HepG2 (cell line): ENCODE data around the gene NAT14. TPM values are rescaled to one million over a fixed set of nuclear protein-coding genes. Genes with fewer than 3 reads are reported as not detected.

Experiments
- CREB1 ChIP-seq, 2 experiments: fragments of 450-650 bp in 1 of 2; IDR thresholded peaks; 2 replicates each; pipeline ENCODE4 v1.6.1; 2016 to 2017; ENCODE audit warnings: control low read depth in 1 of 2, mild to moderate bottlenecking in 1 of 2, missing compliant biosample characterization in 1 of 2, missing genetic modification characterization in 1 of 2
- GTF2F1 ChIP-seq: fragments of 150-350 bp; IDR thresholded peaks from 2 replicates; pipeline ENCODE4 v1.6.1; 2014; ENCODE audit warnings: low read length
- HDAC6 ChIP-seq: fragments of 200-600 bp; sonication (generic); IDR thresholded peaks from 2 replicates; pipeline ENCODE4 v1.7.0; 2017; ENCODE audit warnings: mild to moderate bottlenecking, antibody characterized with exemption, low read length, low read depth
- HHEX ChIP-seq: IDR thresholded peaks from 2 replicates; pipeline ENCODE4 v1.6.1; 2016; ENCODE audit warnings: control low read depth
- HMGA1 ChIP-seq: sonication (generic); formaldehyde crosslinking; conservative IDR thresholded peaks from 2 replicates; pipeline ENCODE4 v1.4.0; 2020; ENCODE audit warnings: missing genetic modification reagents
- KDM1A ChIP-seq: IDR thresholded peaks from 2 replicates; pipeline ENCODE4 v1.6.1; 2016; ENCODE audit warnings: missing compliant biosample characterization
- KDM2A ChIP-seq: sonication (generic); formaldehyde crosslinking; IDR thresholded peaks from 2 replicates; pipeline ENCODE4 v1.4.0; 2020; ENCODE audit warnings: low read depth, missing genetic modification reagents, borderline replicate concordance
- MTF2 ChIP-seq: sonication (generic); formaldehyde crosslinking; IDR thresholded peaks from 2 replicates; pipeline ENCODE4 v1.5.0; 2020; ENCODE audit warnings: missing genetic modification reagents, borderline replicate concordance
- NFKB2 ChIP-seq: sonication (generic); formaldehyde crosslinking; IDR thresholded peaks from 2 replicates; pipeline ENCODE4 v1.4.0; 2020; ENCODE audit warnings: missing genetic modification reagents, borderline replicate concordance
- POLR2A ChIP-seq, 2 experiments: IDR thresholded peaks; 2 replicates each; pipeline ENCODE4 v1.6.1; 2011; ENCODE audit warnings: low read depth in 2 of 2, low read length in 2 of 2, mild to moderate bottlenecking in 1 of 2, moderate library complexity in 1 of 2; ENCODE audit not compliant: insufficient read depth in 1 of 2
- SIN3A ChIP-seq: IDR thresholded peaks from 2 replicates; pipeline ENCODE4 v1.6.1; 2011; ENCODE audit warnings: low read depth, mild to moderate bottlenecking, control low read depth, low read length, borderline replicate concordance
- SRSF1 ChIP-seq: fragments of 200-400 bp; formaldehyde crosslinking; optimal IDR thresholded peaks from 2 replicates; pipeline ENCODE3; 2017; ENCODE audit warnings: mild to moderate bottlenecking, low read depth, low read length, moderate library complexity
- SRY ChIP-seq: sonication (generic); formaldehyde crosslinking; IDR thresholded peaks from 2 replicates; pipeline ENCODE4 v1.8.0; 2022; ENCODE audit warnings: mild to moderate bottlenecking, missing genetic modification reagents
- TAF1 ChIP-seq: sonication (generic); formaldehyde crosslinking; IDR thresholded peaks from 2 replicates; pipeline ENCODE4 v1.4.0; 2020; ENCODE audit warnings: missing genetic modification reagents
- TAF15 ChIP-seq: fragments of 200-400 bp; formaldehyde crosslinking; IDR thresholded peaks from one replicate; pipeline ENCODE4 v1.6.1; 2018; ENCODE audit warnings: mild to moderate bottlenecking, low read depth, low read length; ENCODE audit not compliant: poor library complexity, severe bottlenecking
- ZNF12 ChIP-seq: sonication (generic); formaldehyde crosslinking; IDR thresholded peaks from 2 replicates; pipeline ENCODE4 v1.5.0; 2020; ENCODE audit warnings: missing genetic modification reagents
- ZNF282 ChIP-seq: fragments of 450-650 bp; IDR thresholded peaks from 2 replicates; pipeline ENCODE4 v1.6.1; 2018; ENCODE audit not compliant: partially characterized antibody
- ZNF296 ChIP-seq: sonication (generic); formaldehyde crosslinking; conservative IDR thresholded peaks from 2 replicates; pipeline ENCODE4 v1.5.0; 2020; ENCODE audit warnings: mild to moderate bottlenecking, missing genetic modification reagents
- ZNF329 ChIP-seq: sonication (generic); formaldehyde crosslinking; IDR thresholded peaks from 2 replicates; pipeline ENCODE4 v1.9.0; 2021; ENCODE audit warnings: low read depth, mild to moderate bottlenecking, missing genetic modification reagents
- ZNF331 ChIP-seq: sonication (generic); formaldehyde crosslinking; IDR thresholded peaks from 2 replicates; pipeline ENCODE4 v1.4.0; 2020; ENCODE audit warnings: missing genetic modification reagents
- ZNF510 ChIP-seq: sonication (generic); formaldehyde crosslinking; IDR thresholded peaks from 2 replicates; pipeline ENCODE4 v1.4.0; 2020; ENCODE audit warnings: low read depth, mild to moderate bottlenecking, missing genetic modification reagents
- ZNF546 ChIP-seq: sonication (generic); formaldehyde crosslinking; conservative IDR thresholded peaks from 2 replicates; pipeline ENCODE4 v1.8.1; 2023; ENCODE audit warnings: mild to moderate bottlenecking, missing genetic modification reagents
- ZNF569 ChIP-seq: sonication (generic); formaldehyde crosslinking; IDR thresholded peaks from 2 replicates; pipeline ENCODE4 v1.5.0; 2020; ENCODE audit warnings: mild to moderate bottlenecking, missing genetic modification reagents, moderate library complexity, borderline replicate concordance
- polyA plus RNA-seq, 8 experiments: library from polyadenylated mRNA; depleted of rRNA in 3 of 8; stranded (reverse) in 7 of 8; unstranded in 1 of 8; fragments of >200 nt; fragmentation: Illumina TruSeq in 4 of 8; extraction: Trizol in 4 of 8; gene quantifications; 2 replicates each; pipeline versions ENCODE4 v1.2.1 to v1.2.3, GENCODE V29; 2011 to 2016; ENCODE audit warnings: low read depth in 4 of 8, missing spikeins in 1 of 8, mixed read lengths in 1 of 8; ENCODE audit not compliant: insufficient read depth in 1 of 8
- total RNA-seq, 5 experiments: library from RNA; depleted of rRNA; stranded (reverse); fragments of >200 nt; fragmentation: Illumina TruSeq; extraction: Trizol; gene quantifications; 2 replicates each; pipeline ENCODE4 v1.2.3, GENCODE V29; 2016; ENCODE audit warnings: low read depth in 1 of 5
- TF ChIP-seq, protein P1 (sequence below): sonication (generic); formaldehyde crosslinking; IDR thresholded peaks from 2 replicates; pipeline ENCODE4 v1.5.0; 2020; ENCODE audit warnings: mild to moderate bottlenecking, missing genetic modification reagents, borderline replicate concordance

NAT14 gene
- total and polyA plus RNA-seq, 2 of the 13 experiments (the other 11 are each of a cell fraction or from before 2014, with no cell fraction given): 20.7 to 22.3 TPM

DNA sequence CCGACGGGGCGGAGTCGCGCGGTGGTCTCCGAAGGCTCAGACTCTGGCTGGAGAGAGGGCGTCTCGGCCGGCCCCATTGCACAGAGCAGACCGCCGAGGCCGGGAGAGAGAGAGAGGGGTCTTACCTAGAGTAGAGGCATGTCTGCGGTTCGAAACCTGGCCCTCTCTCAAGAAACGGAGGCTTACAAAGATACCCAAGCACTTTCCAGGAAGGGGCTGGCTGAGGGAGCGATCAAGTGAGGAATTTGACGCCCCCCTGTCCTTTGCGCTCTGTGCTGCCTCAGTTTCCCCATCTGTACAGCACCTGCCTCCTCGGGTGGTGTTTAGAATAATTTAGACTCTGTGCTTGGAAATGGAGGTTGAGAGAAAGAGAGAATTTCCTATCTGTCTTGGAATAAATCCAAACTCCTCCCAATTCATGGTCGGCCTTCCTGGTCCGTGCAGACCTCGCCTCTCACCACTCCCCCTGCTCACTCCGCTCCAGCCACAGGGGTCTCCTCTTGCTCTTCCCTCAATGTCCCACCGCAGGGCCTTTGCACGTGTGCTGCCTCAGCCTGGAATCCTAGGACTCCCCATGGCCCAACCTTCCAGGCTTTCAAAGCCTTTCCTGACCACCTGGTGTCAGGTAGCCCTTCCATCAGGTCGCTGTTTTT, 22.9 kb upstream of the NAT14 start (continued):
- TF ChIP-seq TAF15 (peak; percentile 14), ZNF569 (CRISPR knock-in tag) (no peak), TAF1 (CRISPR knock-in tag) (peak; percentile 35), SRY (0 out of 2 replicates have a peak, but pooled peaks have one; percentile 27), ZNF510 (CRISPR knock-in tag) (no peak), ZNF282 (no peak), HDAC6 (no peak), HHEX (CRISPR knock-in tag) (no peak), ZNF331 (CRISPR knock-in tag) (no peak), HMGA1 (CRISPR knock-in tag) (no peak), POLR2A (IDR thresholded peaks at IDR 0.05; ENCODE audit: insufficient read depth in 1 of 2, low read depth in 2 of 2, low read length in 2 of 2) (peak in 1 of 2 experiments; percentile 60; a peak in 2 of 4 replicates), KDM1A (CRISPR knock-in tag) (0 out of 2 replicates have a peak, but pooled peaks have one; percentile 13), KDM2A (peak; percentile 6; the same call in 1 of the 2 replicates), SRSF1 (peak; percentile 11), ZNF329 (CRISPR knock-in tag) (0 out of 2 replicates have a peak, but pooled peaks have one; percentile 7), ZNF546 (CRISPR knock-in tag) (0 out of 2 replicates have a peak, but pooled peaks have one; percentile 5), MTF2 (0 out of 2 replicates have a peak, but pooled peaks have one; percentile 28), NFKB2 (0 out of 2 replicates have a peak, but pooled peaks have one; percentile 6), ZNF12 (CRISPR knock-in tag) (no peak), CREB1 (IDR thresholded peaks at IDR 0.05) (0 out of 2 replicates have a peak, but pooled peaks have one; percentile 1), CREB1 (CRISPR knock-in tag; IDR thresholded peaks at IDR 0.05) (no peak), ZNF296 (0 out of 2 replicates have a peak, but pooled peaks have one; percentile 40), GTF2F1 (no peak), SIN3A (no peak)
- TF ChIP-seq, protein P1, sequence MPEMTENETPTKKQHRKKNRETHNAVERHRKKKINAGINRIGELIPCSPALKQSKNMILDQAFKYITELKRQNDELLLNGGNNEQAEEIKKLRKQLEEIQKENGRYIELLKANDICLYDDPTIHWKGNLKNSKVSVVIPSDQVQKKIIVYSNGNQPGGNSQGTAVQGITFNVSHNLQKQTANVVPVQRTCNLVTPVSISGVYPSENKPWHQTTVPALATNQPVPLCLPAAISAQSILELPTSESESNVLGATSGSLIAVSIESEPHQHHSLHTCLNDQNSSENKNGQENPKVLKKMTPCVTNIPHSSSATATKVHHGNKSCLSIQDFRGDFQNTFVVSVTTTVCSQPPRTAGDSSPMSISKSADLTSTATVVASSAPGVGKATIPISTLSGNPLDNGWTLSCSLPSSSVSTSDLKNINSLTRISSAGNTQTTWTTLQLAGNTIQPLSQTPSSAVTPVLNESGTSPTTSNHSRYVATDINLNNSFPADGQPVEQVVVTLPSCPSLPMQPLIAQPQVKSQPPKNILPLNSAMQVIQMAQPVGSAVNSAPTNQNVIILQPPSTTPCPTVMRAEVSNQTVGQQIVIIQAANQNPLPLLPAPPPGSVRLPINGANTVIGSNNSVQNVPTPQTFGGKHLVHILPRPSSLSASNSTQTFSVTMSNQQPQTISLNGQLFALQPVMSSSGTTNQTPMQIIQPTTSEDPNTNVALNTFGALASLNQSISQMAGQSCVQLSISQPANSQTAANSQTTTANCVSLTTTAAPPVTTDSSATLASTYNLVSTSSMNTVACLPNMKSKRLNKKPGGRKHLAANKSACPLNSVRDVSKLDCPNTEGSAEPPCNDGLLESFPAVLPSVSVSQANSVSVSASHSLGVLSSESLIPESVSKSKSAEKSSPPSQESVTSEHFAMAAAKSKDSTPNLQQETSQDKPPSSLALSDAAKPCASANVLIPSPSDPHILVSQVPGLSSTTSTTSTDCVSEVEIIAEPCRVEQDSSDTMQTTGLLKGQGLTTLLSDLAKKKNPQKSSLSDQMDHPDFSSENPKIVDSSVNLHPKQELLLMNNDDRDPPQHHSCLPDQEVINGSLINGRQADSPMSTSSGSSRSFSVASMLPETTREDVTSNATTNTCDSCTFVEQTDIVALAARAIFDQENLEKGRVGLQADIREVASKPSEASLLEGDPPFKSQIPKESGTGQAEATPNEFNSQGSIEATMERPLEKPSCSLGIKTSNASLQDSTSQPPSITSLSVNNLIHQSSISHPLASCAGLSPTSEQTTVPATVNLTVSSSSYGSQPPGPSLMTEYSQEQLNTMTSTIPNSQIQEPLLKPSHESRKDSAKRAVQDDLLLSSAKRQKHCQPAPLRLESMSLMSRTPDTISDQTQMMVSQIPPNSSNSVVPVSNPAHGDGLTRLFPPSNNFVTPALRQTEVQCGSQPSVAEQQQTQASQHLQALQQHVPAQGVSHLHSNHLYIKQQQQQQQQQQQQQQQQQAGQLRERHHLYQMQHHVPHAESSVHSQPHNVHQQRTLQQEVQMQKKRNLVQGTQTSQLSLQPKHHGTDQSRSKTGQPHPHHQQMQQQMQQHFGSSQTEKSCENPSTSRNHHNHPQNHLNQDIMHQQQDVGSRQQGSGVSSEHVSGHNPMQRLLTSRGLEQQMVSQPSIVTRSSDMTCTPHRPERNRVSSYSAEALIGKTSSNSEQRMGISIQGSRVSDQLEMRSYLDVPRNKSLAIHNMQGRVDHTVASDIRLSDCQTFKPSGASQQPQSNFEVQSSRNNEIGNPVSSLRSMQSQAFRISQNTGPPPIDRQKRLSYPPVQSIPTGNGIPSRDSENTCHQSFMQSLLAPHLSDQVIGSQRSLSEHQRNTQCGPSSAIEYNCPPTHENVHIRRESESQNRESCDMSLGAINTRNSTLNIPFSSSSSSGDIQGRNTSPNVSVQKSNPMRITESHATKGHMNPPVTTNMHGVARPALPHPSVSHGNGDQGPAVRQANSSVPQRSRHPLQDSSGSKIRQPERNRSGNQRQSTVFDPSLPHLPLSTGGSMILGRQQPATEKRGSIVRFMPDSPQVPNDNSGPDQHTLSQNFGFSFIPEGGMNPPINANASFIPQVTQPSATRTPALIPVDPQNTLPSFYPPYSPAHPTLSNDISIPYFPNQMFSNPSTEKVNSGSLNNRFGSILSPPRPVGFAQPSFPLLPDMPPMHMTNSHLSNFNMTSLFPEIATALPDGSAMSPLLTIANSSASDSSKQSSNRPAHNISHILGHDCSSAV (CRISPR knock-in tag): 0 out of 2 replicates have a peak, but pooled peaks have one; percentile 5
